H4 (cell line): Measurements from ENCODE around the gene DNAH8. TPM values are rescaled to one million over a fixed set of nuclear protein-coding genes. Genes with fewer than 3 reads are reported as not detected.
"Not testable (repeated sequence)": the region's sequence is repeated elsewhere in the genome, so short reads cannot be mapped to it uniquely, and the experiment has no call there.

Experiments
- DNase-seq: peaks from one replicate; pipeline ENCODE4 v3.0.0-alpha.2; 2015; ENCODE audit warnings: low spot score
- total RNA-seq: library from RNA; depleted of rRNA; stranded (reverse); fragments of >200 nt; shearing (Covaris generic); gene quantifications from 2 replicates; pipeline ENCODE4 v1.2.3, GENCODE V29; 2014

DNAH8 gene
- total RNA-seq, 1 experiment from 2014 or later, result not detected

GRCh38 chr6:38750968-38751615 is 36.0 kb downstream of the DNAH8 start:
- no peak for DNase-seq

DNA sequence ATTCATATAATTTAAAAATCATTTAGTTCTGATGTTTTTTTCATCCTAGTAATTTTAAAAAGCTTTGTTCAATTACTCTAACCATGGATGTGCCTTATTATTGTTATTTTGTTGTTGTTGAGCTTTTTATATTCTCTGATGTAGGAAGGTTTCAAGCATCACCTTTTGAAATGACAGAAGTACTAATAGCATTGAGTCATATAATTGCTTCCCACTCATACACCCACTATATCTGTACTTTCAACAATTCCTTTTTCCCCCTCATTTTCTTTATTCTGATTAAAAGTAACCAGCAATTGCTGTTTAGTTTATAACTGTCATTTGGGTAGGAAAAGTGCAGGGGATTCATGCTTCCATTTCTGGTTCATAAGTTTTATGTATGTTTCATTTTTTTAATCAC is 38.6 kb downstream of the DNAH8 start:
- no peak for DNase-seq

DNA sequence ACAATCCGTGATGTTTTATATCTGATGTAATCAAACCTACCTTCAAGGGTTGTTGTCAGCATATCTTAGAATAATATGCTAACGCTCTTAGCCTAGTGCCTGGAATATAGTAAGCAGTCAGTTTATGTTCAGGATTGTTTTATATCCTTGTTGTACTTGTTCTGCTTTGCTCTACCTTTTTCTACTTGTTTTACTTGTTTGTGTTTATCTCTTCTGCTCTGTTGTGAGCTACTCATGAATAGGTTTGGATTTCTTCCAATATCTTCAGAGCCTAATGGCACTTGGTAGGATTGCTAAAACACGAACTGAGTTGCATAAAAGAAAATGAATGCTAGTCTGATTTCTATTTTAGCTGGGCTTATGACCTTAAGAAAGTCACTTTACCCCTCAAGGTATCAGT is 40.1 kb downstream of the DNAH8 start:
- DNase-seq, result no peak

GRCh38 chr6:38755874-38756273 is 40.8 kb downstream of the DNAH8 start:
- no peak for DNase-seq

GRCh38 chr6:38760097-38760496 is 45.0 kb downstream of the DNAH8 start:
- no peak for DNase-seq

DNA sequence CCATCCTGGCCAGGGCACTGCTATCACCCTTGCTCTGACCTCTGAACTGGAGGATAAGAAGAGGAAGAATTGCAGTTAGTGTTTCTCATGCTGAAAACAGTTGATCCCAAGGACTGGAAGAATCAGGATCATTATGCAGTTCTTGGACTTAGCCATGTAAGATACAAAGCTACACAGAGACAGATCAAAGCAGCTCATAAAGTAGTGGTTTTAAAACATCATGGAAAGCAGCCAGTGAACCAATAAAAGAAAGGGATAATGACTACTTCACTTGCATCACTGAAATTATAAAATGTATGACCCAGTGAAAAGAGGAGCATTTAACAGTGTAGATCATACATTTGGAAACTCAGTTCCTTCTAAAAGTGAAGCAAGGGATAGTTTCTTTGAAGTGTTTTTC is 47.7 kb downstream of the DNAH8 start:
- DNase-seq, result no peak

- no peak for DNase-seq
Measured at GRCh38 chr6:38767560-38767959, 52.4 kb downstream of the DNAH8 start.

DNA sequence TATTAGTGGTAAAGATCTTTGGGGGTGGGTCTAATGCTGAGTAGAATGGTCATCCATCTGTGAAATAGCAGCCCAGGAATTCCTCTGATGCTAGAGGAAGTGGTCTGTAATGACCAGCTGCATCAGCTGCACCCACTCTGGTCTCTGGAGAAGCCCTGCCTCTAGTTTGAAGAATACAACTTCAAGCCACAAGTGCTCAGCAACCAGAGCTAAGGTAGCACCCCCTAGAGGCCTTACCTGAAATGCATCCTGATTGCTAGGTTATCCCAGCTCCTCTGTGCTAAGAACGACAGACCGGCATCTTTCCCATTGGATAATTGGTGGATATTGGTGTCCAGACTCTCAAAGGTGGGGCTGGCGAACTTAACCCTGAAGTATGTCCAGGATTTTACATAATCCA is 58.2 kb downstream of the DNAH8 start:
- no peak for DNase-seq

GRCh38 chr6:38774929-38775707 is 60.0 kb downstream of the DNAH8 start:
- no peak for DNase-seq

- DNase-seq, result no peak
Measured at GRCh38 chr6:38775870-38776269, 60.8 kb downstream of the DNAH8 start.

DNA sequence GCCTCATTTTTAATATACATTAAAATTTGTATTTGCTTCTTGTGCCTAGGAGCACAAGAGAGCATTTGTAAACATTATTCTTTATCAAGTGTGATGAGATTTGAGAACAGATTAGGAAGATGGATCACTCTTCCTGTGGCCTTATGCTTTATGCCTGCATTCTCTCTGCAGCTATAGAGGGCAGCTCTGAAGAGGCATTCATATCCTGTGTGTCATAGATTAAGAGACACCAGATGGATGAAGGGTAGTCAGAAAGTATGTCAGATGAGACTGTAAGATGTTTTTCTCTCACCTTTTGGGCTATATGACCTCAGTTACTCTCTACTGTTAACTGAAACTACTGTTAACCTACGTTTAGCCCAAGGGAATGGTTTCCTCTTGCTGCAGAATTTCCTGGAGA is 61.4 kb downstream of the DNAH8 start:
- no peak for DNase-seq

- DNase-seq, result no peak
Measured at GRCh38 chr6:38779310-38780062, 64.4 kb downstream of the DNAH8 start.

DNA sequence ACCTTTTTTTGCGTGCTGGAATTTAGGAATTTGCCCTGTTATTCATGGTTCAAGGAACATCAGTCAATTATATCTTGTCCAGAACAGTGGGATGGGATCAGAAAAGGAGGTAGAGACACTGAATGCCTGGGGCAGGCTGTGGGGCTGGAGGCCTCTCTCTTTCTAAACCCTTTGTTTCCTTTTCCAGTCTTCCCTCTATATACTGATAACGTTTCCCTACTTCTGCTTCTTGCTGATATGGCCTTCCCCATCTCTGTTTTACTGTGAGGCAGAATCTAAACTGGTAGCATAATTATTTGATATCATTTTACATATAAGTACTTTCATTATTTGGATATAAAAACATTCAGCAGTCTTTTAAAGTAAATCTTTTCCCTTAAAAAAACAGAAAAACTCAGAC is 67.5 kb downstream of the DNAH8 start:
- no peak for DNase-seq

DNA sequence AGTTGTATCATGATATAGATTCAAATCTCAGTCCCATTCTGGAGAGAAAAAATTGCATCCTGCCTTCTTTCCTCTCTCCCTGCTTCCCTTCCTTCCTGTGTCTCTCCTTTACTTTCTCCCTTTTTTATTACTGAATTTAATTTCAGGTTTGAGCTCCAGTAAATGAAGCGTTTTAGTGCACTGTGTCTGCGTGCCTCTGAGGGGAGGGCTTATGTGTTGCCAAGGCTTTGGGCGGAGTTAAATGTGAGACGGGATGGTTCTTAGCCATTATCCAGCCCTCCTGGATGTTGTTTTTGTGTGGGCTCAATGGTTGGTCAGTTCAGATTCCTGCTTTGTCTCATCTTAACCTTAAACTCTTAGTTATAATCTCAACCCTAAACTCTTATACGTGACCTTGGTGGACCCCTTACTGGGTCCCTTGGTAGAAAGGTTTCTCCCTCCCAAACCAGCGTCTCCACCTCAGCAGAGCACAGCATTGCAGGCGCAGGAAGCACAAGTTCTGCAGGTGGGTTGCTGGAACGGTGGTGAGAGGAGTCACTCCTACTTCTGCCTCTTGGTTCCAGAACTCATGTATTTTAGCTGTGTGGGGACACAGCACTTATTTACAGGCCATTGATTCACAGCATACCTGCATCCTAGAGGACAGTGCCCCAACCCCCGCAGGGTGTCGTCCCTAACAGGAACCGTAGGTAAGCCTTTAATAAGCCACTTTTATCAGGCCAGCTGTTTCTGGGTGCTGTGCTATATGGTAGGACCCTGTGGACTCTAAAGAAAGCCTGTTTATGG is 68.5 kb downstream of the DNAH8 start:
- DNase-seq, result no peak

- DNase-seq, result no peak
Measured at GRCh38 chr6:38784506-38785235, 69.6 kb downstream of the DNAH8 start.

GRCh38 chr6:38786486-38786885 is 71.4 kb downstream of the DNAH8 start:
- DNase-seq, result no peak

DNA sequence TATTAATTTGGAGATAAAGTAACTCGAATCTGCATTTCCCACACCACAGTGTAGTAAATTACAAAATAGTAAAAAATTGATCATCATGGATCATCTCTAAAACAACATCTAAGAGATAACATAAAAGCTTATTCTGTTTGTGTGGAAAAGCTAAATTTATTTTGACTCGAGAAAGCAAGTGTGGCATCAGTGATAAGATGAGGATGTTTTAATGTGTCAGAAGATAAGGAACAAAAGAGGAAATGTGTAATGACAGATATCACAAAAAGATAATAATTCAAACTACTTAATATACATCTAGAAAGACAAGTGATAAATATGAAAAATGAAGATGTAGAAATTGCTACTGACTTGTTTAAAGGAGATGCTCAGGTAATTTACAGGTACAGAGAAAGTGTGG is 74.1 kb downstream of the DNAH8 start:
- DNase-seq, result no peak

DNA sequence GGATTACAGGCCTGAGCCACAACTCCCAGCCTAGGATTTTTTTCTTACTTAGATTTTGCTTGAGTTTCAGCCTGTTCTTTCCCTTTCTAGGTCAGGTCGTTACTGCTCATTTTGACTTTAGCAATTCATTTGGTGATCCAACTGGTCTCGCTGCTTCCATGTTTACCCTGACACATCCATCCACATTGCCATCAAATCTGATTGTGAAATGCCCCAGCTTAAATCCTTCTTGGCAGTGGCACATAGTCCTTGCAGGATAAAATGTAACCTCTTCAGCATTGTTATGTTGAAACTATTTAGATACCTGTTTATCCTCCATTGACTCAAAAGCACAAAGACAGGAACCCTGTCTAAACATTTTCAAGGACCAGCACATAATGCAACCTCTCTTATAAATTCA is 77.2 kb downstream of the DNAH8 start:
- DNase-seq, result no peak

DNA sequence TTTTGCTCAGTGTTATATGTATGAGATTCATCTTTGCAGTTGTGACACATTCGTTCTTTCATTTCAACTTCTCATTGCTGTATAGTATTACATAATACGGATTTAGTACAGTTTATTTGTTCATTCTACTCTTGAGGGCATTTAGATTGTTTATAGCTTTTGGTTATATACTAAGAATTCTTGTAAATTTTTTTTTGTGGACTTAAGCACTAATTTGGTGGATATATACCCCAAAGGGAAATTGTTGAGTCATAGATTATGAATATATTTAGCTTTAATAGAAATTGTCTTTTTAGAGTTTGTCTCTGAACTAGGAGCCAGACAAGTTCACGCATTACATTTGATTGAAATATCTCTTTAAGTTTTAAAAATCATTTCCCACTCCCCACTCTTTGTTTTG is 79.6 kb downstream of the DNAH8 start:
- DNase-seq, result no peak

DNA sequence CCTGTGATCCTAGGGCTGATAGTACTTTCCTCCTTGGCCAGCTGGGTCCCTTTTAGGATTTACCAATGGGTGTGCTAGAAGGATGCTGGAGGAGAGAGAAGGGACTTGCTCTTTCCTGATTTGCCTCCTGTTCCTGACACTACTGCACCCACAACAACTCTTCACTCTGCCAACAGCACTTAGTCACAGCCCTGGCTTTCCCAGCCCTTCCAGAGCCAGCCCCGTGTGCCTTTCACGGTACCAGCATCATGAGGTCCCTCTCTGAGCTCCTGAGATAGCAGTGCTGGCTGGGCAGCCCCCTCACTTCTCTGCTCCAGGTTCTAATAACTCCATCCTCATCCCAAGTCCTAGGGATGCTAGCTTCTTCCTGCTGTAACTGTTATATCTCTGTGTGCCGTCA is 80.9 kb downstream of the DNAH8 start:
- no peak for DNase-seq

- DNase-seq, result not testable (repeated sequence)
Measured at GRCh38 chr6:38796437-38796836, 81.3 kb downstream of the DNAH8 start.
